H1 (cell line): ENCODE data around the gene MTAP.

Source experiments
- EZH2 ChIP-seq: fragments of 200-600 bp; sonication (generic); IDR thresholded peaks from 2 replicates; pipeline ENCODE4 v1.7.1; 2012; ENCODE audit warnings: low read depth, mild to moderate bottlenecking, moderate library complexity, low read length, inconsistent platforms; ENCODE audit not compliant: severe bottlenecking
- MAX ChIP-seq: IDR thresholded peaks from 2 replicates; pipeline ENCODE4 v1.6.1; 2012; ENCODE audit warnings: inconsistent platforms
- POLR2AphosphoS5 ChIP-seq: IDR thresholded peaks from 2 replicates; pipeline ENCODE4 v1.6.1; 2011; ENCODE audit warnings: low read depth, low read length
- RAD21 ChIP-seq, 2 experiments: IDR thresholded peaks in 1 of 2; conservative IDR thresholded peaks in 1 of 2; 2 replicates each; pipeline ENCODE4 v1.6.1; 2011; ENCODE audit warnings: low read depth in 2 of 2, low read length in 2 of 2, improper control_type of control experiment in 1 of 2, inconsistent platforms in 1 of 2, mild to moderate bottlenecking in 1 of 2, moderate library complexity in 1 of 2

- TF ChIP-seq RAD21 (IDR thresholded peaks at IDR 0.05 in 1 of 2, conservative IDR thresholded peaks at IDR 0.05 in 1 of 2; ENCODE audit: low read depth in 2 of 2, low read length in 2 of 2), result no peak
- TF ChIP-seq POLR2AphosphoS5, result no peak
- TF ChIP-seq EZH2, result no peak
- TF ChIP-seq MAX, result no peak
Measured at GRCh38 chr9:21866302-21866701, 63.9 kb downstream of the MTAP start.
